ENCODE results near the gene CEP68. TPM values are rescaled to one million over a fixed set of nuclear protein-coding genes. Genes with fewer than 3 reads are reported as not detected.

Gene CEP68
- polyA plus RNA-seq, 4 donors: 25.2 to 28.5 (median 28.3) TPM

GRCh38 chr2:65075605-65076344 lies 19.6 kb downstream of the CEP68 start:
- DNase-seq (ENCODE audit: low read depth in 4 of 4, low spot score in 3 of 4): no peak

GRCh38 chr2:65076345-65076710 lies 20.1 kb downstream of the CEP68 start:
- DNase-seq (ENCODE audit: low read depth in 4 of 4, low spot score in 3 of 4): no peak

GRCh38 chr2:65077898-65078297 lies 21.7 kb downstream of the CEP68 start:
- DNase-seq (ENCODE audit: low read depth in 4 of 4, low spot score in 3 of 4): no peak

GRCh38 chr2:65079017-65079416 lies 22.8 kb downstream of the CEP68 start:
- no peak for DNase-seq (ENCODE audit: low read depth in 4 of 4, low spot score in 3 of 4)

- DNase-seq (ENCODE audit: low read depth in 4 of 4, low spot score in 3 of 4): no peak
Observed at GRCh38 chr2:65081232-65081685, 25.0 kb downstream of the CEP68 start.

GRCh38 chr2:65085148-65085547 lies 28.9 kb downstream of the CEP68 start:
- no peak for DNase-seq (ENCODE audit: low read depth in 4 of 4, low spot score in 3 of 4)

- DNase-seq (ENCODE audit: low read depth in 4 of 4, low spot score in 3 of 4): no peak
Observed at GRCh38 chr2:65092791-65093190, 36.6 kb downstream of the CEP68 start.

GRCh38 chr2:65093211-65093610 lies 37.0 kb downstream of the CEP68 start:
- DNase-seq (ENCODE audit: low read depth in 4 of 4, low spot score in 3 of 4): no peak

- no peak for DNase-seq (ENCODE audit: low read depth in 4 of 4, low spot score in 3 of 4)
Observed at GRCh38 chr2:65096948-65097347, 40.7 kb downstream of the CEP68 start.

- no peak for DNase-seq (ENCODE audit: low read depth in 4 of 4, low spot score in 3 of 4)
Observed at GRCh38 chr2:65097844-65098243, 41.6 kb downstream of the CEP68 start.

- DNase-seq (ENCODE audit: low read depth in 4 of 4, low spot score in 3 of 4): no peak
Observed at GRCh38 chr2:65098741-65099140, 42.5 kb downstream of the CEP68 start.

GRCh38 chr2:65101071-65101470 lies 44.9 kb downstream of the CEP68 start:
- no peak for DNase-seq (ENCODE audit: low read depth in 4 of 4, low spot score in 3 of 4)

GRCh38 chr2:65103013-65103715 lies 46.9 kb downstream of the CEP68 start:
- DNase-seq (ENCODE audit: low read depth in 4 of 4, low spot score in 3 of 4): no peak

GRCh38 chr2:65107530-65107929 lies 51.3 kb downstream of the CEP68 start:
- DNase-seq (ENCODE audit: low read depth in 4 of 4, low spot score in 3 of 4): no peak

GRCh38 chr2:65108780-65109179 lies 52.6 kb downstream of the CEP68 start:
- DNase-seq (ENCODE audit: low read depth in 4 of 4, low spot score in 3 of 4): no peak

GRCh38 chr2:65112633-65113032 lies 56.4 kb downstream of the CEP68 start:
- DNase-seq (ENCODE audit: low read depth in 4 of 4, low spot score in 3 of 4): no peak

- no peak for DNase-seq (ENCODE audit: low read depth in 4 of 4, low spot score in 3 of 4)
Observed at GRCh38 chr2:65113229-65113628, 57.0 kb downstream of the CEP68 start.

- no peak for DNase-seq (ENCODE audit: low read depth in 4 of 4, low spot score in 3 of 4)
Observed at GRCh38 chr2:65113816-65114215, 57.6 kb downstream of the CEP68 start.

- DNase-seq (ENCODE audit: low read depth in 4 of 4, low spot score in 3 of 4): no peak
Observed at GRCh38 chr2:65114921-65115320, 58.7 kb downstream of the CEP68 start.

GRCh38 chr2:65116645-65117044 lies 60.4 kb downstream of the CEP68 start:
- DNase-seq (ENCODE audit: low read depth in 4 of 4, low spot score in 3 of 4): no peak

- DNase-seq (ENCODE audit: low read depth in 4 of 4, low spot score in 3 of 4): no peak
Observed at GRCh38 chr2:65120990-65121693, 64.9 kb downstream of the CEP68 start.

GRCh38 chr2:65122313-65122712 lies 66.1 kb downstream of the CEP68 start:
- DNase-seq (ENCODE audit: low read depth in 4 of 4, low spot score in 3 of 4): no peak

Data from left renal pelvis (tissue), 4 donors.